Cardiac muscle cell (in vitro differentiated cells and primary cell): Measurements from ENCODE around the gene TRHDE. TPM values are rescaled to one million over a fixed set of nuclear protein-coding genes. Genes with fewer than 3 reads are reported as not detected.

Experiments used
- DNase-seq, 2 donors: peaks; one replicate each; pipeline versions ENCODE4 v3.0.0 to v3.0.0-alpha.2; 2010 to 2017; ENCODE audit warnings: low read depth in 1 of 2, low spot score in 1 of 2
- H3K27ac ChIP-seq: fragments of 200-600 bp; sonication (generic); 2 replicates; pipeline ENCODE4 v1.5.1; 2016
- H3K27me3 ChIP-seq: fragments of 200-600 bp; sonication (generic); 2 replicates; pipeline ENCODE4 v1.6.0; 2016; ENCODE audit warnings: control low read depth
- H3K36me3 ChIP-seq: fragments of 200-600 bp; sonication (generic); 2 replicates; pipeline ENCODE4 v1.5.1; 2016; ENCODE audit warnings: control low read depth
- H3K4me1 ChIP-seq: fragments of 200-600 bp; sonication (generic); 2 replicates; pipeline ENCODE4 v1.8.1; 2017; ENCODE audit warnings: low read depth, mild to moderate bottlenecking, mixed run types
- H3K4me3 ChIP-seq: fragments of 200-600 bp; sonication (generic); 2 replicates; pipeline ENCODE4 v1.5.1; 2016; ENCODE audit warnings: mild to moderate bottlenecking
- H3K9me3 ChIP-seq: fragments of 200-600 bp; sonication (generic); 2 replicates; pipeline ENCODE4 v1.5.1; 2017; ENCODE audit warnings: low read depth, mild to moderate bottlenecking, control low read depth
- polyA plus RNA-seq: library from polyadenylated mRNA; unstranded; fragments of >200 nt; fragmentation: Nextera tagmentation; extraction: Ambion mirVana; gene quantifications from 2 replicates; pipeline ENCODE4 v1.2.1, GENCODE V29; 2016
- total RNA-seq: library from RNA; depleted of rRNA; stranded (reverse); fragments of >200 nt; gene quantifications from 2 replicates; pipeline ENCODE4 v1.2.3, GENCODE V29; 2016
- TF ChIP-seq, protein P1 (sequence below): IDR thresholded peaks from 2 replicates; pipeline ENCODE4 v1.5.1; 2012; ENCODE audit warnings: low read depth, mild to moderate bottlenecking, low read length

The TRHDE gene
- total and polyA plus RNA-seq, 2 experiments from 2014 or later, result not detected

DNA sequence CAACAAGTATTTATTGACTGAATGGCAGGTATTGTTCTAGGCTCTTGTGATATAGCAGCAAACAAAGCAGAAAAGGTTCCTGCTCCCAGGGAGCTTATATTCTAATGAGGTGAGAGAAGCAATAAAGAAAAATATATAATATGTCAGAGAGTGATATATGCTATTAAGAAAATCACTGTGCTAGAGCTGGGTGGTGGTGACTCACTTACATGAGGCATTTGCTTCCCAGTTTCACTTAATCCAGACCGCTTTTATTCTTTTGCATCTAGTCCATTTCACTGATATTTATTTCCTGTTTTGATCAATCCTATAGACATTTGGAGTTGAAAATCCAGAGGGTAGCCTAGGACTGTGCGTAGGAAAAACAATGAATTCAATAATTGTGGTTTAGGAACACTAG, 17.5 kb downstream of the TRHDE start:
- H3K27me3 ChIP-seq, result no peaks in the 10 kb centered on the region
- H3K36me3 ChIP-seq, result no peaks in the 10 kb centered on the region
- H3K27ac ChIP-seq, result no peak overlapping the region
- TF ChIP-seq, protein P1, sequence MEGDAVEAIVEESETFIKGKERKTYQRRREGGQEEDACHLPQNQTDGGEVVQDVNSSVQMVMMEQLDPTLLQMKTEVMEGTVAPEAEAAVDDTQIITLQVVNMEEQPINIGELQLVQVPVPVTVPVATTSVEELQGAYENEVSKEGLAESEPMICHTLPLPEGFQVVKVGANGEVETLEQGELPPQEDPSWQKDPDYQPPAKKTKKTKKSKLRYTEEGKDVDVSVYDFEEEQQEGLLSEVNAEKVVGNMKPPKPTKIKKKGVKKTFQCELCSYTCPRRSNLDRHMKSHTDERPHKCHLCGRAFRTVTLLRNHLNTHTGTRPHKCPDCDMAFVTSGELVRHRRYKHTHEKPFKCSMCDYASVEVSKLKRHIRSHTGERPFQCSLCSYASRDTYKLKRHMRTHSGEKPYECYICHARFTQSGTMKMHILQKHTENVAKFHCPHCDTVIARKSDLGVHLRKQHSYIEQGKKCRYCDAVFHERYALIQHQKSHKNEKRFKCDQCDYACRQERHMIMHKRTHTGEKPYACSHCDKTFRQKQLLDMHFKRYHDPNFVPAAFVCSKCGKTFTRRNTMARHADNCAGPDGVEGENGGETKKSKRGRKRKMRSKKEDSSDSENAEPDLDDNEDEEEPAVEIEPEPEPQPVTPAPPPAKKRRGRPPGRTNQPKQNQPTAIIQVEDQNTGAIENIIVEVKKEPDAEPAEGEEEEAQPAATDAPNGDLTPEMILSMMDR, result no peak
- DNase-seq, result no peak
- H3K4me3 ChIP-seq, result no peak overlapping the region
- no peaks in the 10 kb centered on the region for H3K9me3 ChIP-seq
- no peaks in the 10 kb centered on the region for H3K4me1 ChIP-seq

DNA sequence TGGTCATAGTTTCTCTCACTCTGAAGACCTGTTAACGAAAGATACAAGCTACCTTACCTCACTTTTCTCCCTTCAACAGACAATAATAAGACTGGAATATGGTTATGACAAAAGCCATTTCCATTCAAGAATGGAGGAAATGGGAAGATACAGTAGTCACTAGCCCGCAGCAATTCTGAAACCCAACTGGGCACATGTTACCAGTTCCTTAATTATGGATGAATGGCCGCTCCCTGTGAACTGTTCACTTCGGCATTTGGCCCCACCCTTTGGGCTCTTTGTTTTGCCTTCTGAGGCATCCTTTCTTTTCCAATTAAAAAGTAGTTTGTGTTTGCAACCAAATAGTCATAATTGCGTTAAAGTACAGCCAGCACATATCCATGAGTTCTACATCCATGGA, 19.0 kb downstream of the TRHDE start:
- DNase-seq, result no peak
- Histone ChIP-seq H3K4me3 (no peak overlapping the region), H3K4me1 (no peaks in the 10 kb centered on the region), H3K9me3 (no peaks in the 10 kb centered on the region), H3K27ac (no peak overlapping the region), H3K36me3 (no peaks in the 10 kb centered on the region), H3K27me3 (no peaks in the 10 kb centered on the region)
- TF ChIP-seq, protein P1, result no peak

DNA sequence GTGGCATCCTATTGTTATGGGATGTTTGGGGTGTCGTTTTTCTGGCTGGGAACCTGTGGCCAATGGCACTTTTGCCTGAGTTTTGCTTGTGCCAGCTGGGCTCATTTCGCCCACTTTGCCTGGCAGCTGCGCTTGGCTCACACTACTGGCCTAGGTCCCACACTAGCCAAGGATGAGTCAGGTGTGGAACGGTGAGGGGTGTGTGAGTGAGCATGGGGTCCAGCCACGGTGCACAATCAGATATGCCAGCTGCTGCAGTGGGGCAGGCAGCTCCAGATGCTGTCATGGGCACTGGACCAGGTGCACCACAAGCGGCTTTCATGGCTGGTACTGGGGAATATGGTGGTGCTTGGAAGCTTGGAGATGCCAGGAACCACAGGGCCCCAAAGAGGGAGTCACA, 21.5 kb downstream of the TRHDE start:
- no peaks in the 10 kb centered on the region for H3K36me3 ChIP-seq
- H3K4me1 ChIP-seq, result no peaks in the 10 kb centered on the region
- H3K9me3 ChIP-seq, result no peaks in the 10 kb centered on the region
- no peak overlapping the region for H3K4me3 ChIP-seq
- H3K27me3 ChIP-seq, result no peaks in the 10 kb centered on the region
- TF ChIP-seq, protein P1, result no peak
- H3K27ac ChIP-seq, result no peak overlapping the region
- no peak for DNase-seq

DNA sequence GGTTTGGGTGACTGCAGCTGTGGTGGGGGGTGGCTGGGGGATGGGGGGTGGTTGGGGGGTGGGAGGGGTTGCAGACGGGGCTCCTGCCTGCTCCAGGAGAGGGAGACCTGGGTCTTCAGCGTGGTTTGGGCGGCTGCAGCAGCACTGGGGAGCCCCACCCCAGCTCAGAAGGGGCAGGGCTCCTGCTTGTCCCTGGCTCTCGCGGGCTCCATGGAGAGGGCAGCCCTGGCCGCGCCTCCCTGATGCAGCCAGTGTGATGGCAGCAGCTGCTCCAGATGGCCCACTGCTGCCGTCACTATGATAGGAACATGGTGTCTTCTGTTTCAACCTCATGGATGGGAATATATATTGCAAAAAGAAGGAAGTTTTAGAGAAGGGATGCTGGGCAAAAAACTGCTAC, 22.9 kb downstream of the TRHDE start:
- Histone ChIP-seq H3K27me3 (no peaks in the 10 kb centered on the region), H3K9me3 (no peaks in the 10 kb centered on the region), H3K4me3 (no peak overlapping the region), H3K4me1 (no peaks in the 10 kb centered on the region), H3K27ac (no peak overlapping the region), H3K36me3 (no peaks in the 10 kb centered on the region)
- DNase-seq, result no peak
- TF ChIP-seq, protein P1, result no peak

DNA sequence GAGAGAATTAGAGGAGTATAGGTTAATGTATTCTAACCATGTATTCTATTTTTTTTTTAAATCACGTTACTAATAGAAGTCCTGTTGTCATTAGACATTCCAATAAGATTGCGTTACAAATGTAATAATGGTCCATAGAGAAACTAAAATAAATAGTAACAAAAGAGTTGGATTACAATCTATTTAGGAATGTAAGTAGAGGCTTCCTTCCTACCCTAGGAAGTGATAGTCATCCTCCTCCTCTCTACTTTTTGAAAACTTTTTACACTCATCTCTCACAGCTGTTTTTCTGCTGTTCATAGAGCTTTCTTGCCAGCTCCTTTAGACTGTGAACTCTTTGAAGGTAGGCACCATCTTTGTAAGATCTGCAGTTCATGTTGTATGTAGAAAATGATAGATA, 23.6 kb downstream of the TRHDE start:
- H3K27ac ChIP-seq, result no peak overlapping the region
- H3K4me3 ChIP-seq, result no peak overlapping the region
- TF ChIP-seq, protein P1, result no peak
- H3K27me3 ChIP-seq, result no peaks in the 10 kb centered on the region
- H3K9me3 ChIP-seq, result no peaks in the 10 kb centered on the region
- no peak for DNase-seq
- H3K36me3 ChIP-seq, result no peaks in the 10 kb centered on the region
- H3K4me1 ChIP-seq, result no peaks in the 10 kb centered on the region

DNA sequence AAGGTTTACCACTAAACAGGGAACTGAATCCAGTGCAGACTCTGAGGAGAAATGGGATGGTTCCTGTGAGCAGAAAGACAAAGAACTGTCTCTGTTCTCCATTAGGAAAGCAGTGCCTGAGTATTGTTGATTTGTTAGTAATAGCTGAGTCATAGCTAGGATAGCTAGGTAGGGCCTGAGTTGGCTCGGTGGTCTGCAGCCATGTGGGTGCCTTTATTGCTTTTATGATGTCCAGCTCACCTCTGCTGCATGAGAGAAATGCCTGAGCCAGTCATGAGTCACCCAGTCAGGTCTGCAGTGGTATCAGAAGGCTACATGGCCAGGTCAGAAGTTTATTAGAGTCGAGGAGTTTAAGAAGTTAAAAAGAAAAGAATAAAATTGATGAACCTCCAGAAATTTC, 24.2 kb downstream of the TRHDE start:
- no peaks in the 10 kb centered on the region for H3K36me3 ChIP-seq

More for the DNA sequence above, 24.2 kb downstream of the TRHDE start:
- Histone ChIP-seq H3K27ac (no peak overlapping the region), H3K27me3 (no peaks in the 10 kb centered on the region), H3K4me3 (no peak overlapping the region), H3K4me1 (no peaks in the 10 kb centered on the region), H3K9me3 (no peaks in the 10 kb centered on the region)
- DNase-seq, result no peak
- TF ChIP-seq, protein P1, result no peak
